Measurements from ENCODE around the gene ERICH6. TPM values are rescaled to one million over a fixed set of nuclear protein-coding genes. Genes with fewer than 3 reads are reported as not detected.

The ERICH6 gene
- total and polyA plus RNA-seq, 8 donors, result 0.37 TPM; not detected in 7

DNA sequence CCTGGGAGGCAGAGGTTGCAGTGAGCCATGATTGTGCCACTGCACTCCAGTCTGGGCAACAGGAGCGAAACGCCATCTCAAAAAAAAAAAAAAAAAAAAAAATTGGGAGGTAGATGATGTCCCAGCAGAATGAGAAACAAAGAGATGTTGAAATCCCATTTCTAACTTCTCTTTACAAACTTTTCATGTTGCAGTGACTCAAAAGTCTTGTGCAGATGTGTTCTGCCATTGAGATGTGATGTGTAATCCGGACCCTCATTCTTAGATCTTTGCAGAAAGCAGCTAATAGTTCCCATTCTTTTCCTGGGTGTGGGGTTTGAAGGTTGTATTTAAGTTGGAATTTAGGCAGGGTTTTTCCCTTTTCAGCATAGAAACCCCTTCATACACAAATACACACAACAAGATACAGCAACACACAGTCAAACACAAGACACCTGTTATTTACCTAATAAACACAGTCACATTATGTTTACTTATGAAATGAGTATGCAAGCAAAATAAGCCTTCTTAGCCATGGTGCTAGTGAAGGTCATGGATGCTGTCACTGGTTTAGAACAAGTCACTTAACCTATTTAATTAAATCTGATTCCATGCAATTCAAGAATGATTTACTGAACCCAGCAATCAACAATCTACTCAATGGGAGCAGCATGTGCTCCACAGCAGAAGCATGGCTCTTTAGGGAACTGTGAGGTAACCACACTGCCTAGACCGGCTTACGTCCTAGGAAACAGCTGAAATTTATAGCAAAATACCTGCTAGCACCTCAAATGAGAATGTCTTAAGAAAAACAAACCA, 44.4 kb upstream of the ERICH6 start:
- intact Hi-C loops (cut with DNase I; ENCODE audit: low total_unique reads), result no loop called here
- no peaks in the 10 kb centered on the region for H3K27me3 ChIP-seq
- H3K9me3 ChIP-seq, result no peaks in the 10 kb centered on the region
- TF ChIP-seq POLR2A (IDR thresholded peaks at IDR 0.05) (no peak), CTCF (IDR thresholded peaks at IDR 0.05) (no peak), EP300 (IDR thresholded peaks at IDR 0.05) (no peak), POLR2AphosphoS5 (IDR thresholded peaks at IDR 0.05) (no peak)
- H3K27ac ChIP-seq, result peak overlapping the region in 3 of 5 donors; percentile 36 to 67 (median 55)
- peaks cover 0 to 4% (median 2%) of the 10 kb centered on the region in 4 donors for H3K36me3 ChIP-seq
- no peak overlapping the region for H3K4me3 ChIP-seq
- 81 to 89% (median 87%) methylated on average over 5 of the region's 5 CpGs for WGBS, 5 donors
- DNase-seq, result no peak
- peaks cover 75 to 100% (median 91%) of the 10 kb centered on the region in 4 donors for H3K4me1 ChIP-seq

GRCh38 chr3:150746791-150747590, 43.3 kb upstream of the ERICH6 start:
- H3K9me3 ChIP-seq, result no peaks in the 10 kb centered on the region
- H3K27me3 ChIP-seq, result no peaks in the 10 kb centered on the region
- WGBS, 5 donors, result 35 to 60% (median 47%) methylated on average over 6 to 7 of the region's 7 CpGs
- peaks cover 64 to 95% (median 80%) of the 10 kb centered on the region in 4 donors for H3K4me1 ChIP-seq
- intact Hi-C loops (cut with DNase I; ENCODE audit: low total_unique reads), result no loop called here
- TF ChIP-seq CTCF (IDR thresholded peaks at IDR 0.05), result no peak
- no peak for TF ChIP-seq EP300 (IDR thresholded peaks at IDR 0.05)
- TF ChIP-seq POLR2AphosphoS5 (IDR thresholded peaks at IDR 0.05), result no peak
- no peak for TF ChIP-seq POLR2A (IDR thresholded peaks at IDR 0.05)
- DNase-seq, result peak in 1 of 2 donors; percentile 40
- peak overlapping the region; percentile 11 to 67 (median 37) for H3K27ac ChIP-seq
- no peak overlapping the region for H3K4me3 ChIP-seq
- H3K36me3 ChIP-seq, result peaks cover 0 to 9% (median 7%) of the 10 kb centered on the region in 4 donors

- WGBS, 5 donors, result 88 to 94% (median 92%) methylated on average over 3 of the region's 3 CpGs
- TF ChIP-seq EP300 (IDR thresholded peaks at IDR 0.05), result no peak
- no peak for TF ChIP-seq POLR2AphosphoS5 (IDR thresholded peaks at IDR 0.05)
- TF ChIP-seq CTCF (IDR thresholded peaks at IDR 0.05), result no peak
- no peak for TF ChIP-seq POLR2A (IDR thresholded peaks at IDR 0.05)
These were observed 42.1 kb upstream of the ERICH6 start for GRCh38 chr3:150745832-150746231.

GRCh38 chr3:150744919-150745211, 41.1 kb upstream of the ERICH6 start:
- WGBS, 5 donors, result 14 to 29% (median 17%) methylated on average over 1 of the region's 1 CpG
- Histone ChIP-seq H3K36me3 (peaks cover 3 to 26% (median 21%) of the 10 kb centered on the region in 4 donors), H3K27me3 (no peaks in the 10 kb centered on the region), H3K4me3 (no peak overlapping the region), H3K4me1 (peaks cover 53 to 88% (median 69%) of the 10 kb centered on the region in 4 donors), H3K9me3 (no peaks in the 10 kb centered on the region), H3K27ac (peak overlapping the region in 1 of 5 donors; percentile 40)
- intact Hi-C loops (cut with DNase I; ENCODE audit: low total_unique reads), result no loop called here
- TF ChIP-seq EP300 (IDR thresholded peaks at IDR 0.05) (no peak), CTCF (IDR thresholded peaks at IDR 0.05) (no peak), POLR2A (IDR thresholded peaks at IDR 0.05) (no peak), POLR2AphosphoS5 (IDR thresholded peaks at IDR 0.05) (no peak)
- no peak for DNase-seq

More at GRCh38 chr3:150745832-150746231, 42.1 kb upstream of the ERICH6 start:
- no peak for DNase-seq
- H3K36me3 ChIP-seq, result peaks cover 3 to 20% (median 19%) of the 10 kb centered on the region in 4 donors
- H3K27me3 ChIP-seq, result no peaks in the 10 kb centered on the region
- intact Hi-C loops (cut with DNase I; ENCODE audit: low total_unique reads), result no loop called here
- no peak overlapping the region for H3K27ac ChIP-seq
- H3K9me3 ChIP-seq, result no peaks in the 10 kb centered on the region
- peaks cover 57 to 92% (median 73%) of the 10 kb centered on the region in 4 donors for H3K4me1 ChIP-seq
- H3K4me3 ChIP-seq, result no peak overlapping the region

All from stomach (tissue), 9 donors.